GF-D8 (cell line): ENCODE data around the gene PANK1.
"Not testable (repeated sequence)": the region's sequence is repeated elsewhere in the genome, so short reads cannot be mapped to it uniquely, and the experiment has no call there.

Experiments used
- DNase-seq: peaks from one replicate; lab custom pipeline; 2025; lab: John Stamatoyannopoulos, UW

Gene PANK1

GRCh38 chr10:89651916-89652573, 7.0 kb upstream of the PANK1 start:
- no peak for DNase-seq

- DNase-seq: no peak
Measured at GRCh38 chr10:89651205-89651915, 6.3 kb upstream of the PANK1 start.

GRCh38 chr10:89649051-89649450, 4.0 kb upstream of the PANK1 start:
- no peak for DNase-seq

GRCh38 chr10:89648074-89648473, 3.0 kb upstream of the PANK1 start:
- no peak for DNase-seq

GRCh38 chr10:89646889-89647657, 2.0 kb upstream of the PANK1 start:
- DNase-seq: peak; percentile 34

- DNase-seq: peak; percentile 42
Measured at GRCh38 chr10:89645742-89646172, 715 bp upstream of the PANK1 start.

GRCh38 chr10:89644691-89644966, 413 bp downstream of the PANK1 start:
- no peak for DNase-seq

- DNase-seq: peak; percentile 98
Measured at GRCh38 chr10:89643812-89644690, 991 bp downstream of the PANK1 start.

- no peak for DNase-seq
Measured at GRCh38 chr10:89643431-89643811, 1.6 kb downstream of the PANK1 start.

- no peak for DNase-seq
Measured at GRCh38 chr10:89642193-89642592, 2.8 kb downstream of the PANK1 start.

- no peak for DNase-seq
Measured at GRCh38 chr10:89640241-89640640, 4.8 kb downstream of the PANK1 start.

GRCh38 chr10:89639326-89639725, 5.7 kb downstream of the PANK1 start:
- no peak for DNase-seq

- DNase-seq: no peak
Measured at GRCh38 chr10:89637113-89637512, 7.9 kb downstream of the PANK1 start.

- DNase-seq: no peak
Measured at GRCh38 chr10:89634637-89635036, 10.4 kb downstream of the PANK1 start.

GRCh38 chr10:89633484-89633883, 11.6 kb downstream of the PANK1 start:
- peak; percentile 29 for DNase-seq

GRCh38 chr10:89632824-89633223, 12.2 kb downstream of the PANK1 start:
- no peak for DNase-seq

GRCh38 chr10:89627830-89628229, 17.2 kb downstream of the PANK1 start:
- DNase-seq: peak; percentile 46

GRCh38 chr10:89625041-89625765, 19.8 kb downstream of the PANK1 start:
- no peak for DNase-seq

- DNase-seq: no peak
Measured at GRCh38 chr10:89624020-89624419, 21.0 kb downstream of the PANK1 start.

- no peak for DNase-seq
Measured at GRCh38 chr10:89622151-89622550, 22.9 kb downstream of the PANK1 start.

GRCh38 chr10:89621438-89621837, 23.6 kb downstream of the PANK1 start:
- no peak for DNase-seq

GRCh38 chr10:89620296-89620695, 24.7 kb downstream of the PANK1 start:
- not testable (repeated sequence) for DNase-seq
